ENCODE measurements around the gene MCEE.
A peak's percentile ranks its signal among the peaks of the same experiment; 100 is the strongest.

MCEE gene

GRCh38 chr2:71074893-71075395 lies 55.1 kb downstream of the MCEE start:
- DNase-seq: no peak

DNA sequence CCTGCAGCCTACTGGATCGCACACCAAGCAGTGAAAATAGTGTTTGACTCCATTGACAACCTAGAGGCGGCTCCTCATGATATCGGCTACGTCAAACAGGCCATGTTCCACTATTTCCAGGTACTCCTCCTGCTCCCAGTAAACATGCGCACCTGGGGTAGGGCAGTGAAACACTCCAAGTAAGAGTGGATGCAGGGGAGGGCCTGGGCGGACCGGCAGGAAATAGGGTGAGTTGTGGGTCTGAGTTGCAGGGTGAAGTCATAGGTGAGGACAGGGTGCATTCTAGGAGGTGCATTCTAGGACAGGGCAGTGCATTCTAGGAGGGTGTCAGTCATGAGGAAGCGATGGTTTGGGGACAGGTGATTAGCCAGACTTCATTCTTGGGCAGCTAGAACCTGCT lies 56.6 kb downstream of the MCEE start:
- DNase-seq: no peak

DNA sequence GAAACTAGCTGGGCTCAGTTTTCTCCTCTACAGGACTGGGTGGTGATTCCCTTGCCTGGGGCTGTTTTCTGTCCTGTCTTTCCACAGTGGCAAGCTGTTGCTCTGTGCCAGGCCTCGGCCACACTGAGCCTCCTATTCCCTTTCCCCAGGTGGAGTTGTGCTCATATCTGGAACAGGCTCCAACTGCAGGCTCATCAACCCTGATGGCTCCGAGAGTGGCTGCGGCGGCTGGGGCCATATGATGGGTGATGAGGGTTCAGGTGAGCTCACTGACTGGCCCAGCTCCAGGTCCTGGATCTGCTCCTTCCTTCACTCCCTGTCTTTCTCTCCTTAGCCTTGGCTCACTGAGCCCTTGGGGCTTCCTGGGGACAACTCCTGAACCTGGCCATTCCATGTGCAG lies 57.5 kb downstream of the MCEE start:
- no peak for DNase-seq

DNA sequence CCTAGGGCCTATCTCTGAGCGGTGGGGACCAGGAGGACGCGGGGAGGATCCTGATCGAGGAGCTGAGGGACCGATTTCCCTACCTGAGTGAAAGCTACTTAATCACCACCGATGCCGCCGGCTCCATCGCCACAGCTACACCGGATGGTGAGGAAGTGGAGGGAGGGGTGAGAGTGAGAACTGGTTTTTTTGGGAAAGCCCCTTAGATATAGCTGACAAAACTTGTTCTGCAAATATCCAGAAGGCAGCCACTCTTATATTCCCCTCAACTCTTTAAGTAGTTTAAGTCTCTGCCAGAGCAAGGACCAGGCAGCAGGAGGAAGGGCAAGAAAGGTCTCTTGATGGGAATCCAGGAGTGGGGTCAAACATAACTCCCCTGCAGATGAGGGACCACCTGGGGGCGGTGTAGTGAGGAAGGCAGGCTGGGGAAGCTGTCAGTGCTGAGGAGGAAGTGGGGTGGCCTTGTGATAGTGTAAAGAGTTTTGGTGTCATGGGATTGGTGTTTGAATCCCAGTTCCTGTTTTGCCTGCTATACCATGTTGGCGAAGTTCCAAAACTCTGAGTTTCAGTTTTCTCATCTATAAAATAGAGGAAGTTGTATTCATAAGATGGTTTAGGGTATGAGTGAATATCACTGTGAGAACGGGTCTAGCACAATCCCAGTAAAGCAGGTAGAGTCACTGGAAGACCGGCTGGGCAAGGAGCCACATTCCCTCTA lies 58.2 kb downstream of the MCEE start:
- peak; percentile 84 for DNase-seq

- DNase-seq: peak; percentile 56
Observed at GRCh38 chr2:71070294-71071093, 59.5 kb downstream of the MCEE start.

- no peak for DNase-seq
Observed at GRCh38 chr2:71069376-71069775, 60.7 kb downstream of the MCEE start.

DNA sequence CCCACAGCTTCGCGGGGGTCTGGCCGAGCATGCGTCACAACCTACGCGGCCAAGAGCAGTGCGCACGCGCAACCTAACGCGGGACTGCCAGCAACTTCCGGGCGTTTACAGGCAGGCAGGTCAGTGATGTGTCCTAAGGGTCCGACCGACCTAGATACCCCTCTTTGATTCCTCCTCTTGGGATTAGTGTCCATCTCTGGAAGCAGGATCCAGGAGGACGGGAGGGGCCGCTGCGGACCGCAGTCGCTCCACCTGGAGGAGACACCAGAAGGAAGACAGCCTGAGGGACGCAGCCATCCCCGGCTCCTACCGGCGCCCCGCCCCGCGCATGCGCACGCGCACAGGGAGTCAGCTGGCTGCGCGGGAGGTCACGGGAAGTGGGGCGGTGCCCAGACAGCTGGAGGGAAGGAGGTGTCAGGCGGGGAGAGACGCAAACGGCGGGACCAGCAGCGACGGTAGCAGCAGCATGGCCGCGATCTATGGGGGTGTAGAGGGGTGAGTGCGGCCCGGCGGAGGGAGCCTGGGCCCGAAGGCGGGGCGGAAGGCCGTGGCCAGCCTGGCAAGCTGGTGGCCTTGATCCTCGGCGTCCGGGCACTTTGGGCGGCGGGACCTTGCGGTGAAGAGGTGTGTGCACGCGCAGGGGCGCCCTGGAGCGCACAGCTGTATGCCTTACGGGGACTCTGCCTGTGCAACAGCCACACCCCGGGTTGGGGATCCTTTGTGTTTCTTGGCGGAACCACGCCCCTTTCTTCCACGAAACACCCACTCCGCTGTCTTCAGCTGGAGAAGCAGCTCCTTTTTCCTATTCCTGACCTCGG lies 61.6 kb downstream of the MCEE start, which contains the start of gene NAGK:
Gene NAGK, plus strand, starts transcription at position 431 of the 818 bp plus-strand sequence. Its CDS starts 36 bp downstream, at position 467.
- DNase-seq: peak; percentile 97

DNA sequence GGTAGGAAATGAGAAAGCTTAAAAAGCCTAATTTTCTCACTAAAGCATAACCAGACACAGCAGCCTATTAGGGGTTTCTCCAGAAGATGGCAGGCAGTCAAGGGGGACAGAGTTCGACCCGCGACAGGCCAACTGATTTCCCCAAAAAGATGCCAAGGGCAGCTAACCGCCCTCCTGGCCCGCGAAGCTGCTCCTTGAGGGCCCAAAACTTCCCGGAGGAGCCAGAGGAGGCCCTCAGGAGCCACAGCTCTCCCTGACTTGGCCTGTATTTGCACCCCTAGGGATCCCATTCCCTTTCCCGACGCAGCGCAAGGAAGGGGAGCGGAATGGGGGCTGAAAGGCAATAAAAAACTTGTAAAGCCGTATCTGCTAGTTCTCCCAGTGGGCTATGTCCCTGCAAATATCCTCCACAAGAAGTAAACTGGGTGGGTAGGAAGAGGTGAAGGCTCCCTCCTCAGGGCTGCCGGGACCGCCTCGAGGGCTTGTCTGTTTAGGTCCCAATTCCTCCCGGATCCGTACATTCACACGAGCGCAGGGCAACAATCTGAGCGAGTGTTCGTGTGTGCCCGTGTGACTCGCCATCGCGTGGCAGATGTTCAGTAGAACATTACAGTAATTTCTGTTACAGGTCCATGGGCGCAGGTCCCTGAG lies 62.3 kb downstream of the MCEE start:
- DNase-seq: peak; percentile 38

DNA sequence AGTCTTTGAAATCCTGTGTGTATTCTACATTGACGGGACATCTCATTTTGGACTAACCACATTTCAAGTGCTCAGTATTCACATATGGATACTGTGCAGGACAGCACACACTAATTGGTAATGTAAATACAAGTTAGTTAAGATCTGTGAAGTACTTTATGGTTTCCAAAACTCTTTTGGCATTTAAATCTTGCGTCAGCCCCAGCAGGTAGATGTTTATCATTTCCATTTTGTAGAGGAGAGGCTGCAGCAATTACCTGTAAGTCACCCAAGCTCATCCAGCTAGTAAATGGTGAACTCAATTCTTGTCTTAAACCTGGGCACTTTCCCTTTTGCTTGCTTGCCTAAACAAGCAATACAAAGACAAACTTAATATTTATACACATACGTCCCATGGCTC lies 63.2 kb downstream of the MCEE start:
- DNase-seq: no peak

DNA sequence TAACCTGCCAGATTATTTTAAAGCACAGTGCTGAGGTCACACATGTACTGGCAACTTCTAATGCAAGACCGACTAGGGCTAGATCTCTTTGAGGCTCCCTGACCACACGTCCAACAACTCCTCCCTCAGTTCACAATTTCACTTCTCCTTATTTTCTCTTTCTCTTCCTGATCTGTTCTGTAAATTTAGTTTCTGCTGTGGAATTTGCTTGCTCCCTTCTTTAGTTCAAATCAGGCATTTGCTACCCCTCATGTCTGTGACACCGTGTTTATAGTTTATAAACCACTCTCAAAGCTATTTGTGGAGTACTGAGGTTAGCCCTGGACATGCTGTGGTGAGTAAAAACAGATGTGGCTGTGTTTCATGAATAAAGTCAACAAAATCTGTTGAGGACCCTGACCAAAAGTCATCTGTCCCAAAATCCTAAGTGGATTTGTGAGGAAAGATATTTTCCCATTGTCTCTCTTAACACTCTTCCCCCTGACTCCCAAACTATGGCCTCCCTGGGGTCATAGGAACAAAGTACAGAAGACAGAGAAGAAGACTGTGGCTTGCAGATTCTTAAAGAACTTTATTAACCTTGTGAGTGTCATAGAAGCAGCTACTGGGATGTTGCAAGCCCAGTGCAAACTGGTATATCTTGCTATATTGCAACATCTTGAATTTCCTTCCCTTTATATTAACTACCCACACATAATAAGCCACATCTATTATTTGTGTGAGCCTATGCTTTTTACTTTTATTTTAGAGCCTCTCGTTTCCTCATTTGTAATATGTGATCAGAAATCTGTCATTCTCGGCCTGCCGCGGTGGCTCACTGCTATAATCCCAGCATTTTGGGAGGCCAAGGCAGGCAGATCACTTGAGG lies 65.0 kb downstream of the MCEE start:
- DNase-seq: peak; percentile 7

DNA sequence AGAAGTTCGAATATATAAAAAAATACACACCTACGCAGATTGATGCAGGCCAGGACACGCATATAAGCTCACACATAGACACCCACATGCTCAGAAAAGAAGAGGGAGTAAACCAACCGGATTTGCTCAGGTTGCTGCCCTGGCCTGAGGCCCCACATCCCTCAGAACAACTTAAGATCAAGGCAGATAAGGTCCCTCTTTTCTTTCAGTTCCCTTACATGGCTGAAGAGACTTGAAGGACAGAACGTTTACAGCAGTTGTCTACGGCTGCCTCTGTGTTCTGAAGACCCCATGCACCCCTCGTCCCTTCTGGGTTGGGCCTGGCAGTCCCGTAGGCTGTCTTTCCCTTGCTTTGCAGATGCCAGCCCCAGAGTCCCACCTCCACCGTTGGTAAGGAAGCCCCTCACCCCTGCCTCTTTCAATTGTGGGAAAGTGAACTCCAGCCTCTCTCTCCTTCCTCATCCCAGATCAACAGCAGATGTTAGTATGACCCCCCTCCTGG lies 65.9 kb downstream of the MCEE start:
- no peak for DNase-seq

GRCh38 chr2:71063216-71063615 lies 66.8 kb downstream of the MCEE start:
- DNase-seq: no peak

DNA sequence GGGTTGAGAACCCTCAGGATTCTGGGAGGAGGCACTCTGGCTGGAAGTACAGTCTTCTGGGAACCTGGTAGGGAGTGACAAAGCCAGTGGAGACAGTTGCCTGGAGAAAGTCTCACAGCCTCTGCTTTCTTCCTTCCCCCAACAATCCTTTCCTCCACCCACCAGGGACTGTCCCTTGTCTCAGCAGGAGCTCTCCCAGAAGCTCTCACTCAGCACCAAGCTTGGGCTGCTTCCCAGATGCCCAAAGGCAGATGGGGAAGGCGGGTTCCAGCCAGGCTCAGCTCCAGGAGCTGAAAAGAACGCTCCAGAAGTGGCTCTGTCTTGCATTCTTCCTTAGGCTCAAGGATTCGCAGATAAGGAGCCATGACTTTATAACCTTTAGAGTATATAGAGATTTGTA lies 69.2 kb downstream of the MCEE start:
- DNase-seq: no peak

GRCh38 chr2:71060211-71060610 lies 69.8 kb downstream of the MCEE start:
- DNase-seq: no peak
